ENCODE results near the gene CYBRD1.
"Not testable (repeated sequence)": the region's sequence is repeated elsewhere in the genome, so short reads cannot be mapped to it uniquely, and the experiment has no call there.

Gene CYBRD1

GRCh38 chr2:171516793-171517192 is 5.5 kb upstream of the CYBRD1 start:
- DNase-seq: no peak

DNA sequence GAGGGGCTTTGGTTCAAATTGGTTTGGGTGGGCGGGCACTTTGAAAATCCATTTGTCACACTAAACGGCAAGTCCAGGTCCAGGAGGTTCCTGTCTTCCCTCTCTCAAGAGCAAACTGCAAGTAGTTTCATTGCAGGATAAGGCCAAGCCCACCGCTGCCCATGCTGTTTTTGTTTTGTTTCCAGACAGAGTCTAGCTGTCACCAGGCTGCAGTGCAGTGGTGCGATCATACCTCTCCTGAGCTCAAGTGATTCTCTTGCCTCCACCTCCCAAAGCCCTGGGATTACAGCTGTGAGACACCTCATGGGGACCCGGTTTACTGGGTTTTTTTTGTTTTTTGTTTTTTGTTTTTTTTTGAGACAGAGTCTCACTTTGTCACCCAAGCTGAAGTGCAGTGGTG is 1.8 kb upstream of the CYBRD1 start:
- no peak for DNase-seq

DNA sequence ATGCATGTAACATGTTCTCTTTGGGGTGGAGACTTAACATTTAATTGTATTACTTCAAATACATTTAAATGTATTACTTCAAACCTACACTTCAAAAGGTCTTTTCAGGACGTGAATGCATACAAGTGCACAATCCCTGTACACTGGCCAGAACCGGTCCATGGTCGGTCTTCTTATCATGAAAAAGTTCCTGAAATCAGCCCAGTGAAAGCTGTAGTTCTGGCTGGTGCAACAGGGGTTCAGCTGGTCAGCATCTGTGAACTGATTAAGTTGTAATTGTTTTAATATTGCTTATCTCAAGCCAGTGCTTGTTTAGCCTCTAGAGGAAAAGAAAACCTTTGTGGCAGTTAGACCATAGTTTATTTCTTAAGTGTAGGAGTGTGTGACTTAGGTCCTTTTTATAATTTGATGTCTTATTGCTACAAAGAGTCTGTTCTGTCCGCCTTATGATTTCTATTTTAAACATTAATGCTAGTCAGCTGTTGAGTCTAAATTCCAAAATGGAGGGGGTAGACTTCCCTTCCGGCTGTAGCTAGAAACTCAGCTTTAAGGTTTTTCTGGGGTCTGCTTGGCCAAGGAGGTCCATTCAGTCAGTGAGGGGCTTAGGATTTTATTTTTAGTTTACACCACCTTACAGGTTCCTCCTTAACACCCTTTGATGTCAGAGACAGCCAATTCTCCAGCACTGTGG is 768 bp upstream of the CYBRD1 start:
- no peak for DNase-seq

DNA sequence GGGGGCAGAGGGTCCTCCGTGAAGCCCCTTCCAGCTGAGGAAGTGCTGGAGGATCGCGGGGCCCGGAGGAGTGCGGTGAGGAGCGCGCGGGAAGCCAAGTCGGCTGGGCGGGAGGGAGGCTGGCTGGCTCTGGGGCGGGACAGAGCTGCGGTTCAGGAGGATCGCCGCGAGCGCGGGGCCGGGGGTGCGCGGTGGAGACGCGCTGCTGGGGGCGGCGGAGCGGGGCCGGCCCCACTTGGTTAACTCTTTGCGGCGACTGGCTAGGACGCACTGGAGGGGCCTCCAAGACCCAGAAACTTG is 464 bp downstream of the CYBRD1 start:
- DNase-seq: no peak

DNA sequence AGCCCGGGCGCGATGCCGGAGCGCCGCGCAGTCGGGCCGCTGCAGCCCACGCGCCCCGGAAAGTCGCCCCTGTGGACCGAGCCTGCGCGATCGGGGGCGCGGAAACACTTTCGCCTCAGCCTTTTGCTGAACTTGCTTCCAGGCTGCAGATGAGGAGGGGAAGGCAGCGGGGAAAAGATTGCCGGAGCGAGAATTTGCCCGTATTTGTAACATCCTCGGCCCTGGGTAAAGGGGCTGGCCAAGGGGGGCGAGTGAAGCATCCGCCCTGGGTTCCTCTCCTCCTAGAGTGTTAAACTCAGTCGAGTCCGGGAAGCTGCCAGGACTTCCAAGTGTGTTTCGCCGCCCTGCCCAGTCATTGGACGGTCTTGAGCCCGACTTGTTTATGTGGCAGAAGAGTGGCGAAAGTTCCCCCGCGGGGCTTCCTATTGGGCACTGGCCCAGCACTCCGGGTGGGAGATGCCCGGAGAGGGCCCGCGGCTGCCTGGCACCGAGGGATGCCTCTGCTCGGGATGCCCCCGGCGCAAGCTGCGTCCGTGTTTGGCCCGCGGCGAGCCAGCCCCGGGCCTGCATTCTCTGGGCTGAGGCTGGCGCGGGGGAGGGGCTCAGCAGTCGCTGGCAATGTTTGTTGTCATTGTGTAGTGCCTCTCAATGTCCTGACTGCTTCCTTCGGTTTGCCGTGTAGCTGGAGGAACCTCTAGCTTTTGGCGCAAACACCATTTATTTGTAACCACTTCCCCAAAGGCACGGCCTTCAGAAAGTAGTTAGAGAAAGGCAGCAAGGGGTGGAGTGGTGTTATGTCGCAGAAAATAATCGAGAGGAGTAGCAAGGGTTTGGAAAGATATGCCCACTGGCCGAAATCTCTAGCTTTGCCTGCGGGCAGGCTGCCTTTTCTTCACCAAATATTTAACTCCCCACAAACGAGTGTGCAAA is 1.1 kb downstream of the CYBRD1 start:
- peak in 1 of 2 experiments; percentile 13 for DNase-seq

GRCh38 chr2:171524018-171524401 is 1.7 kb downstream of the CYBRD1 start:
- no peak for DNase-seq

- peak in 1 of 2 experiments; percentile 15 for DNase-seq
Measured at GRCh38 chr2:171529914-171530313, 7.6 kb downstream of the CYBRD1 start.

DNA sequence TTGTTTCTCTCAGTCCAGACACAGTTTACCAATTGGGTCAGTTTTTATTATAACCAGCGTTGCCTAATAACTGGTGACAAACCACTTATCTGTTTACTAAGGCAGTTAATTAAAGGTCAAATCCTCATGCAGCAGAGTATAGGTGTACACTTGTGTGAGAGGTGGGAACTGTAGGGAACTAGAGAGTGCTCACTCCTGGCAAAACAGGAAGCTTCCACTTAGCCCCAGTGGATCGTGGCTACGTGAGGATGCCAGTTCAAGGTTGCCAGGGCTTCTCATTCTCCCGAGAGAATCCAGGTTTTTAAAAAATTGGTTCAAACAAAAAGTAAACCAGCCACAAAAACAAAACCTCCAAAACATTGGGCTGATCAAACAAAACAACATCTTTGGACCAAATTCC is 8.1 kb downstream of the CYBRD1 start:
- DNase-seq: no peak

- not testable (repeated sequence) for DNase-seq
Measured at GRCh38 chr2:171530859-171531258, 8.6 kb downstream of the CYBRD1 start.

DNA sequence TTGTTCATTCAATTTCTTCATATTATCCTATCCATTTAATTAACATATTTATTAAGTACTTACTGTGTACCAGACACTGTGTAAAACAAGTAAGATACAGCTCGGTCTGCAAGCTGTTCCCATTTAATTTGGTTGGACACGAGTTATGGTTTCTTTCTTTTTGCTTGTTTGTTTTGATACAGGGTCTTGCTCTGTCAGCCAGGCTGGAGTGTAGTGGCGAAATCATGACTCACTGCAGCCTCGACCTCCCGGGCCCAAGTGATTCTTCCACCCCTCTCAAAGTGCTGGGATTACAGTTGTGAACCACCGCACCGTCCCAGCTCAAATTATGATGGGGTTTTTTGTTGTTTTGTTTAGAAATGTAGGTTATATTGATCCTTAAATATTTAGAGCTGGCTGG is 9.0 kb downstream of the CYBRD1 start:
- no peak for DNase-seq

- no peak for DNase-seq
Measured at GRCh38 chr2:171531836-171532450, 9.7 kb downstream of the CYBRD1 start.

GRCh38 chr2:171533331-171533730 is 11.1 kb downstream of the CYBRD1 start:
- DNase-seq: no peak

- not testable (repeated sequence) for DNase-seq
Measured at GRCh38 chr2:171535528-171535927, 13.3 kb downstream of the CYBRD1 start.

- DNase-seq: no peak
Measured at GRCh38 chr2:171540437-171540836, 18.2 kb downstream of the CYBRD1 start.

DNA sequence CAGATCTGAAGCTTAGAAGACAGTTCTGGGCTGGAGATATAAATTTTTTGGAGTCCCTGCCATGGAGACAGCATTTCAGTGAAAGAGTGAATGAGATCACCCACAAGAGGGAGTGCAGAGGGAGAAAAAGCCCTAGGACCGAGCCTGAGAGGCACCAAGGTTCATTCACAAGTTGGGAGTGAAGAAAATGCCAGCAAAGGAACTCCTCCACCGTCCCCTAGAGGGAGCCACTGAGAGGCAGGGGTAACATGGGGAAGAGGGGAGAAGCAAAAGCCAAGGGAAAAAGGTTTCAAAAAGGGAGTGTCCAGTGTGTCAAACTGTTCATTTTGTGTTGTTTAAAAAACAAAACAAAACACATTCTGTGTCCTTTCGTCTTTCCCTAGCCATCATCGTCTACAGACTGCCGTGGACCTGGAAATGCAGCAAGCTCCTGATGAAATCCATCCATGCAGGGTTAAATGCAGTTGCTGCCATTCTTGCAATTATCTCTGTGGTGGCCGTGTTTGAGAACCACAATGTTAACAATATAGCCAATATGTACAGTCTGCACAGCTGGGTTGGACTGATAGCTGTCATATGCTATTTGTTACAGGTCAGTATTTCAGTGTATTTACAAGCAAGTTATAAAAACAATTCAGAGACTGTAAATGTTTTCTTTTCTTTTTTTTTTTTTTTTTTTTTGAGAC is 19.1 kb downstream of the CYBRD1 start:
- no peak for DNase-seq

DNA sequence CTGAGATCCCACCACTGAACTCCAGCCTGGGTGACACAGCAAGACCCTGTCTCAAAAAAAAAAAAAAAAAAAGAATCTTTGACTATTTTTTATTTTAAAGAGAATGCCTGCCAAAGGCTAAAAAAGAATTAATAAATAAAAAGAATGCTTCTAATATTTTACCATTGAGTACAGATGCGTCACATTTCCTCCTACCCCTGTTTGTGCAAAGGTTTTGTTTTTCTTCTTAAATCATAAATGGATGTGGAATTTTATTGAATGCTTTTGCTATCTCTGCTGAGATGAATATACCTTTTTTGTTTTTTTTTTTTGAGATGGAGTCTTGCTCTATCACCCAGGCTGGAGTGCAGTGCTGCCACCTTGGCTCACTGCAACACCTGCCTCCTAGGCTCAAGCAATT is 22.8 kb downstream of the CYBRD1 start:
- no peak for DNase-seq

- no peak for DNase-seq
Measured at GRCh38 chr2:171547256-171547655, 25.0 kb downstream of the CYBRD1 start.

- DNase-seq: no peak
Measured at GRCh38 chr2:171547720-171548119, 25.4 kb downstream of the CYBRD1 start.

GRCh38 chr2:171550613-171551012 is 28.3 kb downstream of the CYBRD1 start:
- peak in 1 of 2 experiments; percentile 66 for DNase-seq

GRCh38 chr2:171551836-171552235 is 29.6 kb downstream of the CYBRD1 start:
- DNase-seq: no peak

DNA sequence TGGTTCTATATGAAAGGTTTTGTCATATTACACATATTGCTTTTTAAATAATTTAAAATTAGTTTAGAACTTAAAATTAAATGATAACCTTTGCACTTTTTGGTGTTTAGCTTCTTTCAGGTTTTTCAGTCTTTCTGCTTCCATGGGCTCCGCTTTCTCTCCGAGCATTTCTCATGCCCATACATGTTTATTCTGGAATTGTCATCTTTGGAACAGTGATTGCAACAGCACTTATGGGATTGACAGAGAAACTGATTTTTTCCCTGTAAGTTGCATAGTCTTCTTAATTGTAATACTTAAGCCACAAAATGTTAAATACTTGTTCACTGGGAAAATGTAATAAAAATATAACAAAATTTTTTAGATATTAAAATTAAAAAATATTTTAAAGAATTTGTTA is 31.0 kb downstream of the CYBRD1 start:
- DNase-seq: no peak

DNA sequence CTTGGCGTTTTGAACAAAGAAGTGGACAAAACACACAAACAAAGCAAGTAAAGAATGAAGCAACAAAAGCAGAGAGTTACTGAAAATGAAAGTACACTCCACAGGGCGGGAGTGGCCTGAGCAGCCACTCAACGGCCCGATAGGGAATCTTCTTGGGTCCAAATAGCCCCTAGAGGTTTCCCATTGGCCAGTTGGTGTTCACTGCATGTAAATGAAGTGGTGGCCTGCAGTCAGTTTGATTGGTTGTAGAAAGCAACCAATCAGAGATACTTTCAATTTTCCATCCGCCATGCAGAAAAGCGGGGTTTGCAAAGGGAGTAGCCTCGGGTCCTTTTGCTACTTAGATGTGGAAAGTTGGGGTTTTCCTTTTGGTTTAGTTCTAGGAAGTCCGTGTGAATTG is 31.6 kb downstream of the CYBRD1 start:
- no peak for DNase-seq

DNA sequence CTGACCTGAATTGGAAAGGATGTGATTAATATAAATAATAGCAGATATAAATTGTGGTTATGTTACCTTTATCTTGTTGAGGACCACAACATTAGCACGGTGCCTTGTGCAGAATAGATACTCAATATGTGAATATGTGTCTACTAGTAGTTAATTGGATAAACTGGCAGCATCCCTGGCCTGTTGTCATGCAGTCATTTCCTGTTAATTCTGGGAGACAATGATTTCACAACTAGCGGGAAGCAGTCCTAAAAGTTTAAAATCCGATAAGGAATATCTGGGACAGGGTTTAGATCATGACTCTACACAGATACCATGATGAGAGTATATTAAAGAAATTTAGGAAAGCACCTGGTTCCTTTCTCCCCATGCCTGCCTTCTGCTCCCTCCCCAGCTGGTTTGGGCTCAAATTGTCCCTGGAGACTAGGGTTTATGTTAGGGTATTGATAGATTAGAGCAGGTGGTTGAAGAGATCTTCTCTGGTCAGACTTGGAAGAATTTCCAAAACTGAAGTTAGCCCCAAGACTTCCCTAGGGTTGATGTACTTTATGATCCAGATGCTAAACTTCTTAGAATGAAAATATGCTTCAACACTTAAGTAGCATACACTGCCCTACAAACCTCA is 32.8 kb downstream of the CYBRD1 start:
- no peak for DNase-seq

Data from SW 1271 (cell line).